Breast epithelium (tissue), 4 donors: Measurements from ENCODE around the gene CFAP90. TPM values are rescaled to one million over a fixed set of nuclear protein-coding genes. Genes with fewer than 3 reads are reported as not detected.
A peak's percentile ranks its signal among the peaks of the same experiment; 100 is the strongest.

Experiments used
- DNase-seq, 2 donors: peaks; one replicate each; pipeline ENCODE4 v3.0.0-alpha.2; 2019; ENCODE audit warnings: low spot score in 2 of 2
- H3K27ac ChIP-seq, 2 donors: fragments of 200-600 bp; sonication (generic) in 1 of 2; one replicate each; pipeline ENCODE4 v1.5.1; 2016 to 2019; ENCODE audit warnings: mild to moderate bottlenecking in 1 of 2
- H3K27me3 ChIP-seq, 2 donors: fragments of 200-600 bp; sonication (generic) in 1 of 2; one replicate each; pipeline versions ENCODE4 v1.5.1 to v1.6.0; 2017 to 2019; ENCODE audit warnings: control low read depth in 1 of 2, mild to moderate bottlenecking in 1 of 2
- H3K36me3 ChIP-seq: fragments of 200-600 bp; one replicate; pipeline ENCODE4 v1.5.1; 2019
- H3K4me1 ChIP-seq, 2 donors: fragments of 200-600 bp; sonication (generic); one replicate each; pipeline ENCODE4 v1.5.1; 2016 to 2019; ENCODE audit warnings: control low read depth in 1 of 2
- H3K4me3 ChIP-seq, 3 donors: fragments of 200-600 bp; sonication (generic); 1 replicate in 2 of 3; 2 replicates in 1 of 3; pipeline ENCODE4 v1.5.1; 2016 to 2019; ENCODE audit warnings: mild to moderate bottlenecking in 3 of 3, moderate library complexity in 2 of 3
- H3K9me3 ChIP-seq, 2 donors: fragments of 200-600 bp; sonication (generic) in 1 of 2; one replicate each; pipeline ENCODE4 v1.5.1; 2016 to 2019; ENCODE audit warnings: control low read depth in 1 of 2
- CTCF ChIP-seq, 3 donors: fragments of 450-650 bp; IDR thresholded peaks; one replicate each; pipeline ENCODE4 v1.5.1; 2016 to 2017; ENCODE audit warnings: antibody characterized with exemption in 3 of 3, mild to moderate bottlenecking in 3 of 3, moderate library complexity in 3 of 3
- POLR2A ChIP-seq: fragments of 450-650 bp; IDR thresholded peaks from one replicate; pipeline ENCODE4 v1.6.1; 2016; ENCODE audit warnings: antibody characterized with exemption, mild to moderate bottlenecking, moderate library complexity
- POLR2AphosphoS5 ChIP-seq, 3 donors: sonication (generic); formaldehyde crosslinking; IDR thresholded peaks; one replicate each; pipeline ENCODE4 v1.6.1; 2017; ENCODE audit warnings: antibody characterized with exemption in 3 of 3
- intact Hi-C: fragments of 100-400 bp; cut with DNase I; formaldehyde crosslinking; loops from one replicate; pipeline ENCODE4 v1.15.1; 2023; ENCODE audit warnings: low total_unique reads
- total RNA-seq, 3 donors: library from RNA; depleted of rRNA; stranded (reverse); fragments of >200 nt; gene quantifications; one replicate each; pipeline ENCODE4 v1.1.0, GENCODE V29; 2016

CFAP90 gene, protein sequence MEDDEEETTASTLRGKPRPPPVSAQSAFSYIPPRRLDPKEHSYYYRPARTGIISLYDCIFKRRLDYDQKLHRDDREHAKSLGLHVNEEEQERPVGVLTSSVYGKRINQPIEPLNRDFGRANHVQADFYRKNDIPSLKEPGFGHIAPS
- under 1 TPM; 0.48 to 0.98 (median 0.59) TPM for total RNA-seq

- Histone ChIP-seq H3K4me3 (peak within 1 kb of the TSS; percentile 45 to 87 (median 64)), H3K9me3 (no peaks in the 10 kb centered on the region), H3K4me1 (peaks cover 0 to 3% of the 10 kb centered on the region in 2 donors), H3K27ac (peak within 1 kb of the TSS; percentile 64 to 82), H3K36me3 (no peaks in the 10 kb centered on the region), H3K27me3 (no peaks in the 10 kb centered on the region)
- peak in 1 of 2 donors; percentile 67 for DNase-seq
- no peak for TF ChIP-seq POLR2A
- peak; percentile 10 to 45 (median 36) for TF ChIP-seq CTCF (IDR thresholded peaks at IDR 0.05)
- TF ChIP-seq POLR2AphosphoS5 (IDR thresholded peaks at IDR 0.05) = no peak
- intact Hi-C loops = no loop called here
Measured at GRCh38 chr5:7850395-7851239, at the start of gene CFAP90. CFAP90 (minus strand) TSS chr5:7851133; CDS start chr5:7851021, 112 bp downstream.

DNA sequence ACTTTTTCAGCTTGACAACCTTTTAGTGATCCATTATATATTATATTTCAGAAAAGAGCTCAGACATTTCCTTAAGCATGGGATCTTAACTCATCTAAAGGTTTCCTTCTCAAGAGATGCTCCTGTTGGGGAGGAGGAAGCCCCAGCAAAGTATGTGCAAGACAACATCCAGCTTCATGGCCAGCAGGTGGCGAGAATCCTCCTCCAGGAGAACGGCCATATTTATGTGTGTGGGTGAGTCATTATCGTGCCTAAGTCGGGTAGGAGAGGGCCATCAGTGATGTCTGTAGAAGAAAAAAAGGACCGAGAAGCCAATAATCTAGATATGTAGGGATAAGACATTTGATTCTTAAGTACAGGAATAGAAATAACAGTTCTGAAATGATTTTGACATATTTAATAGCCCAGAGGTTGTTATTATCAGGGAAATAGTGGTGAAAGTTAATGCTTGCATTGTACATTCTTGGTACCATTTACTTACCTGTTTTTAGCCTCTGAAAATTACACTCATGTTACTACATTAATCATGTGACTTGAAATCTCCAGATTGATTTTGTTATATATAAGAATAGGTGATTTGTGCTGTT is 46.2 kb upstream of the CFAP90 start:
- Histone ChIP-seq H3K36me3 (peaks cover 15% of the 10 kb centered on the region), H3K4me3 (no peak overlapping the region), H3K4me1 (no peaks in the 10 kb centered on the region), H3K27ac (no peak overlapping the region), H3K9me3 (no peaks in the 10 kb centered on the region), H3K27me3 (no peaks in the 10 kb centered on the region)
- DNase-seq = no peak
- TF ChIP-seq POLR2A (no peak), CTCF (IDR thresholded peaks at IDR 0.05) (no peak), POLR2AphosphoS5 (IDR thresholded peaks at IDR 0.05) (no peak)
- intact Hi-C loops = no loop called here

DNA sequence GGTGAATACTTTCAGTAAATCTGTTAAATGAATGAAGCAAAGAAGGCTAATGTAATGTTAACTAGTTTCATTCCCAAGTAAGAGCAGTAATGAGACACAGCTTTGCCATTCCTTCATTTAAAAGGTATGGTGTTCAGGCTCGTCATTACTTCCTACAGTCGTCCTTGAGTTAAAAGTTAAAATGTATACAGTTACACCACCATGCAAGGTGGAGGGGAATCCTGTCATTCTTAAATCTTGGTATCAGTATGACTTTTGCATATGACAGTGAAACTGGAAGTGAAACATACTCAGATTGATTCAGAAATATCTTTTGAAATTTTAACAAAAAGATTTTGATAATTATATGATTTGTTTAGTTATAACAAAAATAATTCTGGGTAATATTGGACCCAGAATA is 43.9 kb upstream of the CFAP90 start:
- Histone ChIP-seq H3K4me1 (no peaks in the 10 kb centered on the region), H3K4me3 (no peak overlapping the region), H3K27me3 (no peaks in the 10 kb centered on the region), H3K36me3 (peaks cover 7% of the 10 kb centered on the region), H3K27ac (no peak overlapping the region), H3K9me3 (no peaks in the 10 kb centered on the region)
- TF ChIP-seq CTCF (IDR thresholded peaks at IDR 0.05) (no peak), POLR2A (no peak), POLR2AphosphoS5 (IDR thresholded peaks at IDR 0.05) (no peak)
- DNase-seq = no peak
- intact Hi-C loops = no loop called here

GRCh38 chr5:7894439-7894838 is 43.5 kb upstream of the CFAP90 start:
- Histone ChIP-seq H3K4me3 (no peak overlapping the region), H3K27me3 (no peaks in the 10 kb centered on the region), H3K9me3 (no peaks in the 10 kb centered on the region), H3K27ac (no peak overlapping the region), H3K36me3 (peaks cover 5% of the 10 kb centered on the region), H3K4me1 (no peaks in the 10 kb centered on the region)
- TF ChIP-seq POLR2A (no peak), POLR2AphosphoS5 (IDR thresholded peaks at IDR 0.05) (no peak), CTCF (IDR thresholded peaks at IDR 0.05) (no peak)
- DNase-seq = no peak
- intact Hi-C loops = no loop called here

DNA sequence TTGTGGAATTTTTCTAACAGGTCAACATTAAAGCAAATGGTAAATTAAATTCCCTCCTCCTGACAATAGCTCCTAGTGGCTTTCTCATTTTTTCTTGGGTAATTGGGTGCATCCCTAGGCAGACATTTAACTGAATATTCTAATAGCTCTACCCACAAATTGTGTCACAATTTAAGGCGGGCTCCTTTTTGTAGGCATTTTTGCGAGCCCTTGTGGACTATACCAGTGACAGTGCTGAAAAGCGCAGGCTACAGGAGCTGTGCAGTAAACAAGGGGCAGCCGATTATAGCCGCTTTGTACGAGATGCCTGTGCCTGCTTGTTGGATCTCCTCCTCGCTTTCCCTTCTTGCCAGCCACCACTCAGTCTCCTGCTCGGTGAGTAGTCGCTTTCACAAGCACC is 38.0 kb upstream of the CFAP90 start:
- Histone ChIP-seq H3K27ac (no peak overlapping the region), H3K4me1 (no peaks in the 10 kb centered on the region), H3K4me3 (no peak overlapping the region), H3K36me3 (peaks cover 16% of the 10 kb centered on the region), H3K27me3 (no peaks in the 10 kb centered on the region), H3K9me3 (no peaks in the 10 kb centered on the region)
- TF ChIP-seq CTCF (IDR thresholded peaks at IDR 0.05) (no peak), POLR2A (no peak), POLR2AphosphoS5 (IDR thresholded peaks at IDR 0.05) (no peak)
- intact Hi-C loops = no loop called here
- DNase-seq = no peak
